CD14-positive monocyte (primary cell): ENCODE results near the gene COMMD1. TPM values are rescaled to one million over a fixed set of nuclear protein-coding genes. Genes with fewer than 3 reads are reported as not detected.

Experiments
- DNase-seq, 3 donors: peaks; one replicate each; pipeline ENCODE4 v3.0.0-alpha.2; 2011 to 2022
- H2AFZ ChIP-seq: 2 replicates; pipeline ENCODE4 v1.6.0; 2012; ENCODE audit warnings: mild to moderate bottlenecking, low read depth, low read length, inconsistent platforms; ENCODE audit not compliant: insufficient read depth, poor library complexity, severe bottlenecking
- H3K27ac ChIP-seq, 2 donors: 1 replicate in 1 of 2; 2 replicates in 1 of 2; pipeline ENCODE4 v1.5.1; 2012 to 2013; ENCODE audit warnings: low read length in 2 of 2, control low read depth in 1 of 2, inconsistent platforms in 1 of 2, low read depth in 1 of 2, mild to moderate bottlenecking in 1 of 2
- H3K27me3 ChIP-seq, 2 donors: one replicate each; pipeline versions ENCODE4 v1.6.0 to v1.6.1; 2011 to 2013; ENCODE audit warnings: low read length in 2 of 2; ENCODE audit not compliant: control insufficient read depth in 2 of 2, insufficient read depth in 2 of 2
- H3K36me3 ChIP-seq, 2 donors: replicated peaks in 1 of 2; 1 replicate in 1 of 2; 2 replicates in 1 of 2; pipeline versions ENCODE4 v1.5.1 to v1.6.1; 2012 to 2013; ENCODE audit warnings: low read length in 2 of 2, control low read depth in 1 of 2, inconsistent platforms in 1 of 2, mild to moderate bottlenecking in 1 of 2; ENCODE audit not compliant: insufficient read depth in 2 of 2, control insufficient read depth in 1 of 2
- H3K4me1 ChIP-seq, 2 donors: 1 replicate in 1 of 2; 2 replicates in 1 of 2; pipeline versions ENCODE4 v1.5.1 to v1.6.1; 2012 to 2013; ENCODE audit warnings: low read length in 2 of 2, control low read depth in 1 of 2, inconsistent platforms in 1 of 2, mild to moderate bottlenecking in 1 of 2, moderate library complexity in 1 of 2; ENCODE audit not compliant: insufficient read depth in 2 of 2, control insufficient read depth in 1 of 2
- H3K4me2 ChIP-seq: replicated peaks from 2 replicates; pipeline ENCODE3; 2012; ENCODE audit warnings: low read length, moderate library complexity, mild to moderate bottlenecking; ENCODE audit not compliant: poor library complexity, severe bottlenecking; ENCODE audit errors: extremely low read depth
- H3K4me3 ChIP-seq, 3 experiments: fragments of 200-600 bp in 1 of 3; sonication (generic) in 1 of 3; replicated peaks in 1 of 3; 1 replicate in 2 of 3; 2 replicates in 1 of 3; pipeline ENCODE4 v1.5.1; 2011 to 2013; ENCODE audit warnings: low read length in 3 of 3, mild to moderate bottlenecking in 3 of 3, control low read depth in 2 of 3, low read depth in 2 of 3, inconsistent platforms in 1 of 3, moderate library complexity in 1 of 3
- H3K79me2 ChIP-seq: 2 replicates; pipeline ENCODE4 v1.6.0; 2012; ENCODE audit warnings: mild to moderate bottlenecking, control low read depth, inconsistent platforms, low read length, moderate library complexity; ENCODE audit not compliant: insufficient read depth
- H3K9ac ChIP-seq: 2 replicates; pipeline ENCODE4 v1.6.0; 2017; ENCODE audit warnings: low read length, mild to moderate bottlenecking; ENCODE audit not compliant: insufficient read depth, poor library complexity, severe bottlenecking
- H3K9me3 ChIP-seq, 2 donors: replicated peaks in 1 of 2; 1 replicate in 1 of 2; 2 replicates in 1 of 2; pipeline versions ENCODE4 v1.5.1 to v1.6.1; 2012 to 2013; ENCODE audit warnings: low read length in 2 of 2, control low read depth in 1 of 2; ENCODE audit not compliant: control insufficient read depth in 1 of 2, insufficient read depth in 1 of 2
- H4K20me1 ChIP-seq: 2 replicates; pipeline ENCODE4 v1.6.0; 2012; ENCODE audit warnings: mild to moderate bottlenecking, low read length, control low read depth, moderate library complexity; ENCODE audit not compliant: insufficient read depth
- H3K27ac Mint-ChIP-seq, 7 donors: one replicate each; pipeline ENCODE4 v1.8.0; 2020; ENCODE audit warnings: mild to moderate bottlenecking in 7 of 7, mixed read lengths in 7 of 7, moderate library complexity in 6 of 7, inconsistent platforms in 2 of 7
- H3K27me3 Mint-ChIP-seq, 3 donors: one replicate each; pipeline ENCODE4 v1.8.0; 2021 to 2022; ENCODE audit warnings: low read depth in 3 of 3, mild to moderate bottlenecking in 3 of 3, mixed read lengths in 3 of 3, moderate library complexity in 3 of 3, inconsistent platforms in 1 of 3
- H3K36me3 Mint-ChIP-seq, 2 donors: one replicate each; pipeline ENCODE4 v1.8.0; 2020; ENCODE audit warnings: mixed read lengths in 2 of 2, inconsistent platforms in 1 of 2, mild to moderate bottlenecking in 1 of 2
- H3K4me1 Mint-ChIP-seq: one replicate; pipeline ENCODE4 v1.8.0; 2020; ENCODE audit warnings: mild to moderate bottlenecking, mixed read lengths
- H3K4me3 Mint-ChIP-seq, 2 donors: one replicate each; pipeline ENCODE4 v1.8.0; 2020; ENCODE audit warnings: mild to moderate bottlenecking in 2 of 2, mixed read lengths in 2 of 2, moderate library complexity in 1 of 2
- H3K9me3 Mint-ChIP-seq, 7 donors: one replicate each; pipeline ENCODE4 v1.8.0; 2020 to 2022; ENCODE audit warnings: mixed read lengths in 7 of 7, mild to moderate bottlenecking in 6 of 7, moderate library complexity in 6 of 7, inconsistent platforms in 2 of 7
- CTCF ChIP-seq: fragments of 200-600 bp; IDR thresholded peaks from one replicate; pipeline ENCODE4 v1.8.0; 2022; ENCODE audit warnings: antibody characterized with exemption, mild to moderate bottlenecking
- WGBS: methylation state at CpG from one replicate; pipeline ENCODE4 v1.1.5; 2013; ENCODE audit warnings: missing lambda C conversion rate; ENCODE audit not compliant: insufficient coverage; 5-methylcytosine and 5-hydroxymethylcytosine counted together
- intact Hi-C, 2 donors: fragments of 100-400 bp; cut with micrococcal nuclease; formaldehyde crosslinking; loops; one replicate each; pipeline versions ENCODE4 v1.15.0 to v1.15.1; 2023
- polyA plus RNA-seq, 3 donors: library from polyadenylated mRNA; depleted of rRNA in 1 of 3; unstranded in 2 of 3; stranded (reverse) in 1 of 3; fragments of 300-500 nt in 2 of 3; fragments of >200 nt in 1 of 3; fragmentation: Illumina TruSeq in 2 of 3; gene quantifications; 1 replicate in 2 of 3; 2 replicates in 1 of 3; pipeline ENCODE4 v1.2.3, GENCODE V29; 2012 to 2021

The COMMD1 gene
- polyA plus RNA-seq, 3 donors = 25.2 to 82.1 (median 70.7) TPM

GRCh38 chr2:61937886-61938285, 32.4 kb downstream of the COMMD1 start:
- Mint-ChIP-seq H3K4me3 (no peak overlapping the region), H3K27me3 (peaks cover 0 to 4% (median 0%) of the 10 kb centered on the region in 3 donors), H3K9me3 (peaks cover 0 to 6% (median 0%) of the 10 kb centered on the region in 7 donors), H3K27ac (no peak overlapping the region), H3K4me1 (no peaks in the 10 kb centered on the region), H3K36me3 (peaks cover 3 to 21% of the 10 kb centered on the region in 2 donors)
- Histone ChIP-seq H3K9ac (no peak overlapping the region), H3K4me3 (no peak overlapping the region), H2AFZ (no peak overlapping the region), H3K4me1 (no peaks in the 10 kb centered on the region), H3K27me3 (no peaks in the 10 kb centered on the region), H3K27ac (no peak overlapping the region), H4K20me1 (no peaks in the 10 kb centered on the region), H3K36me3 (no peaks in the 10 kb centered on the region), H3K79me2 (no peaks in the 10 kb centered on the region), H3K4me2 (no peak overlapping the region), H3K9me3 (no peaks in the 10 kb centered on the region)
- no CpG with 5 or more reads among the region's 5 CpGs for WGBS
- no peak for TF ChIP-seq CTCF
- no peak for DNase-seq
- intact Hi-C loops = no loop called here

- 100% methylated on average over 2 of the region's 3 CpGs for WGBS
- Histone ChIP-seq H3K9me3 (no peaks in the 10 kb centered on the region), H3K4me3 (no peak overlapping the region), H4K20me1 (no peaks in the 10 kb centered on the region), H3K27ac (no peak overlapping the region), H3K9ac (no peak overlapping the region), H3K4me1 (no peaks in the 10 kb centered on the region), H3K36me3 (no peaks in the 10 kb centered on the region), H3K27me3 (no peaks in the 10 kb centered on the region), H3K79me2 (no peaks in the 10 kb centered on the region), H2AFZ (no peak overlapping the region), H3K4me2 (no peak overlapping the region)
- Mint-ChIP-seq H3K27ac (no peak overlapping the region), H3K4me1 (peaks cover 2% of the 10 kb centered on the region), H3K36me3 (peaks cover 3 to 21% of the 10 kb centered on the region in 2 donors), H3K4me3 (no peak overlapping the region), H3K9me3 (peaks cover 0 to 2% (median 0%) of the 10 kb centered on the region in 7 donors), H3K27me3 (peaks cover 0 to 4% (median 0%) of the 10 kb centered on the region in 3 donors)
- no peak for DNase-seq
- TF ChIP-seq CTCF = no peak
- intact Hi-C loops = no loop called here
Observed at GRCh38 chr2:61938511-61938910, 33.0 kb downstream of the COMMD1 start.
